Fibroblast of gingiva (primary cell): ENCODE results near the gene RIMBP2.
"Not testable (repeated sequence)": the region's sequence is repeated elsewhere in the genome, so short reads cannot be mapped to it uniquely, and the experiment has no call there.

Experiments used
- DNase-seq: peaks from one replicate; pipeline ENCODE4 v3.0.0-alpha.2; 2011; ENCODE audit warnings: low read depth

Gene RIMBP2

DNA sequence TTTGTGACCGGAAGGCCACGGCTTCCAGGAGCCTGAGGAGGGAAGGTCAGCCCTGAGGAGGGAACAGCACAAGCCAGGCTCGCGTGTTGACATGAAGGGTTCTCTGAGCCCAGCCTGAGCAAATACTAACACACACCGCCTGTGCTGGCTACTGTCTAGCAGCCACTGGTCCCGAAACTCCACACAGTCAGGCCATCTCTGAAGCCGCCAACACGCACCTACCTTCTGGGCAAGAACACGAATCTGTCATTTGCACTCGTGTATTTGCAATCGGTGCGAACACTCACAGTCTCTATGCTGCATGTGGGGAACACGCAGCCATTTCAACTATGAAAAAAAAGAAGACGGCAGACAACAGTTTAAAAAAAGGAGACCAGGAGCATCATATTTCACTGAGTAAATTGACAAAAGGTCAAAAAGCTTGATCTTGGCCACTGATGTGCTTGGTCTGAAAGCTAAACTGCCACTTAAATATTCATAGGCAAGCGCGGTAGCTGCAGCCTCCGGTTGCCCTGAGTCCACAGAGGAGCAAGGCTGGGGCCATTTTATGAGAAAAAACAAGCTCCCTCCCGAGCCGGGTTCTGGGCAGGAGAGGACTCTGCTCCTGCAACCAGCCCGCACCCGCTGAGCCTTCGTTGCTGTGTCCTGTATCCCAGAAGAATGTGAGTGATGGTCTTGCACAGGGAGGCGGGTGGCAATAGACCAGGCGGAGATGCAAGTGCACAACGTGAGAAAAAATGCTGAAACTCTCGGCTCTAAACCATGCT lies 57.8 kb downstream of the RIMBP2 start:
- DNase-seq = no peak

- DNase-seq = no peak
Measured at GRCh38 chr12:130656411-130656810, 59.7 kb downstream of the RIMBP2 start.

GRCh38 chr12:130655881-130656280 lies 60.2 kb downstream of the RIMBP2 start:
- no peak for DNase-seq

DNA sequence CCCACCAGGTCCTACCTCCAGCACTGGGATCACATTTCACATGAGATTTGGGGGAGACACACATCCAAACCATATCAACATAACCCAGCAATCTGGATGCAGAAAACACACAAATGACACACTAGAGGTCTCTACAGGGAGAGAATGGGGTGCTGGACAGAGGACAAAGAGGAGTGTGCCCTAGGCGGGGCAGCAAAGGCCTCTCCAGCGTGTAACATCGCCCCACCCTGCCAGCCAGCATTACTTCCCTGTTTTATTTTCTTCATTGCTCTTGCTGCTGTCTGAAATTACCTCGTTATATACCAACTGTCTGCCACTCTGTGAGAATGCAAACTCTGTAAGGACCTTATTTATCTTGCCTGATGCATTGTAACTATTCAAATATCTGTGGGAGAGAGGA lies 61.1 kb downstream of the RIMBP2 start:
- DNase-seq = no peak

- no peak for DNase-seq
Measured at GRCh38 chr12:130651188-130651959, 64.7 kb downstream of the RIMBP2 start.

- no peak for DNase-seq
Measured at GRCh38 chr12:130650131-130650530, 66.0 kb downstream of the RIMBP2 start.

DNA sequence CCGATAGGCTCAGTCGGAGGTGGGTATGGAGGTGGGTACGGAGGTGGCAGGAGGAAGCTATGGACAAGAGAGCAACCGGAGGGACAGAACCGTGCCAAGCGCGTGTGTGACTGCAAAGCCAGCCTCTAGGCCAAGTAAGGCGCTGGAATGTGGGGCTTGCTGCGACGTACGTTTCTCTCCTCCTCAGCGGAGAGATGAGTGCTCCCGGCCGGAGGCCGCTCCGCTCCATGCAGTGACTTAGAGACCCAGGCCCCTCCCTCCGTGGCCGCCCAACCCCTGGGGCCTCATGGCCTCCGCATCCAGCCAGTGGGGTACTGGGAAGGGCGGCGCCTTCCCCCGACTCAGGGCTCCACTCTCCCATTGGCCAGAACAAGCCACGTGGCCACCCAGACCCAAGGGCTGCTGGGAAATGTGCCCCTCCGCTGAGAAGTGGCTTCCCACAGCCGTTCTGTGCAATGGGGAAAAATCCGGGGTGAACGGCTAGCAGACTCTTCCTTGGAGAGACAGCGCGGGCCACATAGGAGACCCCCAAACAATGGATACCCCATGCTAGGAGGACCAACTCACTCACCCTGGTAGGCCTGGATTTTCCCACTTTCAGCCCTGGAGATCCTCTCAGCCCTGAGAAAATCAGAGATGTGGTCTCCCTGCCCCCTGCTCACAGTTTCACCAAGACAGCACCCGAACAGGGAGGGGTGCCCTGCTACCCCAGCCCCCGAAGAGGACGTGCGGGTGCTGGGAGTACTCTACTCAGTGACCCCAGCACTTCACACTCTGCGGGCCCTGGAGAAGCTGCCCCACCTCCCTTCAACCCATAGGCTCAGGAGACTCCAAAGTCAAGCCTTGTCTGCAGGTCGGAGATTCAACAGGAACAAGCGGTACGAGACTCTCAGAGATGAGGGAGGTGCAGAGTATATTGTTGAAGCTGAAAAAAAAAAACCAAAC lies 66.7 kb downstream of the RIMBP2 start:
- DNase-seq = no peak

GRCh38 chr12:130647814-130648213 lies 68.3 kb downstream of the RIMBP2 start:
- DNase-seq = no peak

DNA sequence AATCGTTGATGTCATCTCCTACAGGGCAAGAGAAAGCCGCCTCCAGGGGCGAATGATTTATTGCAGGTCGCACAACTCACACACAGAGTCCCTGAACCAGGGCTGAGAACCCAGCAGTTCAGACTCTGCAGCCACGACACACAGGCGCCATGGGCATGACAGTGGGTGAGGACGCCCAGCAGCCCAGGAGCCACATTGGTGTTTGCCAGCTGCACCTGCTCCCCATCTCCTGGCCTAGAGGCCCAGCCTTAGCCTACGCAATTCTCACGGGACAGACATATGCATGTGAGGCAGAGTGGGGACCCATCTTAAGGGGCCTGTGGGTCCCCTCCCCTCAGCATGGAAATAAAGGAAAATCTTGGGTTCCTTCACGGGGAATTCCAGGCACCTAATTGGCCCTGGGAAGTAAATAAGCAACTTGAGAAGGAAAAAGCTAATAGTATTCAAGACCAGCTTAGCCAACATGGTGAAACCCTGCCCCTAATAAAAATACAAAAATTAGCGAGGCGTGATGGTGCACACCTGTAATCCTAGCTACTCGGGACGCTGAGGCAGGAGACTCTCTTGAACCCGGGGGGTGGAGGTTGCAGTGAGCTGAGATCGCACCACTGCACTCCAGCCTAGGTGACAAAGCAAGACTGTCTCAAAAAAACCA lies 69.3 kb downstream of the RIMBP2 start:
- no peak for DNase-seq

DNA sequence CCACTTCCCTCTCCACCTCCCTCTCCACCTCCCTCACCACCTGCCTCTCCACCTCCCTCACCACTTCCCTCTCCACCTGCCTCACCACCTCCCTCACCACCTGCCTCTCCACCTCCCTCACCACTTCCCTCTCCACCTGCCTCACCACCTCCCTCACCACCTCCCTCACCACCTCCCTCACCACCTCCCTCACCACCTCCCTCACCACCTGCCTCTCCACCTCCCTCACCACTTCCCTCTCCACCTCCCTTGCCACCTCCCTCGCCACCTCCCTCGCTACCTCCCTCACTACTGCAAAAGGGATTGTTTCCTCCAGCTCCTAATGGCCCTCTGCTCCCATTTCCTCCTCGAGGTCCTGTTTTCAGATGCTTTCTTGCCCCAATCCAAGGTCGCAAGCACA lies 69.9 kb downstream of the RIMBP2 start:
- DNase-seq = not testable (repeated sequence)

DNA sequence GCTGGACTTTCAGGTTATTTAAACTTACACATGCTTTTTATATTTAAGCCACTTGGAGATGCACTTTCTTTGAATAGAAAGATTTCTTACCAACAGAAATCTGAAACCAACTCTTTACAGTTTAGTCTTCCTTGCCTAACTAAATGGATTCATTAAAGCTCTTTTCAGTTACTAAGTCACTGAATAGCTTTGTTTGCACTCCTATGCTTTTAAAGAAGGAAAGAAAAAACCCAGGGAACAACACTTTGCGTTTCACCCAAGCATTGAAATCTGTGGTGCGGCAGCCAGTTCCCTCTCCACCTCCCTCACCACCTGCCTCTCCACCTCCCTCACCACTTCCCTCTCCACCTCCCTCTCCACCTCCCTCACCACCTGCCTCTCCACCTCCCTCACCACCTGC lies 70.3 kb downstream of the RIMBP2 start:
- DNase-seq = no peak

DNA sequence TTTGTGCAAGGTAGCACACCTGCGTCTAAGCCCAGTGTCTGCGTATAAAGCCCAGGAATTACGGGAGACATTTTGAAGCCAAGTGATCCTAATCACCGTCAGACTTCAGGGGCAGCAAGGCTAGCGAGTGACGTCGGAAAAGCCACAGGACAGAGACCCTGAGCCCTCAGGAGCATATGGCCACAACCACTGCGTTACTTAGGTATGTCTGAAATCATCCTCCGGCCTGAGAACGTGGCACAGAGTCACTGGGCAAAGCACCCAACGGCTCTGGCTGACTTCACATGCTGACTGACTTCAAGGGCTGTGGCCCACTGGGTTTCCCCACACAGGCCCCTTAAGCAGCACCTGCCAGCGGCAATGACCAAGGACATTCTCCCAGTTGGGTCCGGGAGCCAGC lies 71.5 kb downstream of the RIMBP2 start:
- no peak for DNase-seq

- DNase-seq = no peak
Measured at GRCh38 chr12:130644146-130644545, 72.0 kb downstream of the RIMBP2 start.

DNA sequence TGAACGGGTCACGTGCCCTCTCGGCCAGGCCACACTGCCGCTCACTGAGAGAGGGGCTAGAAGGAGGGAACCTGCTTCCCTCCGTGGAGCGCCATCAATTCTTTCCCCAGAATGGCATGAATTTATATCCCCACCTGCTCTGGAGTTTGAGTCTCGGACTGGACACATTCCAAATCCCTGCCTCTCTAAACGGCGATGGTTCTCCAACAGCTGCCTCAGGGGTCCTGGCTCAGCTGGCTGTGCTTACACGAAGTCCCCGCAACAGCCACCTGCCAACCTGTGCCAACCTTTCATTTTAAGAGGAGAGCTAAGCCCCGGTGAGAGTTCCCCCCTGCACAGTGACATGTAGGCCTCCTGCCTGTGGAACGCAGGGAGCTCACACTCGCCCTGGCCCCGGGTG lies 73.2 kb downstream of the RIMBP2 start:
- DNase-seq = no peak

DNA sequence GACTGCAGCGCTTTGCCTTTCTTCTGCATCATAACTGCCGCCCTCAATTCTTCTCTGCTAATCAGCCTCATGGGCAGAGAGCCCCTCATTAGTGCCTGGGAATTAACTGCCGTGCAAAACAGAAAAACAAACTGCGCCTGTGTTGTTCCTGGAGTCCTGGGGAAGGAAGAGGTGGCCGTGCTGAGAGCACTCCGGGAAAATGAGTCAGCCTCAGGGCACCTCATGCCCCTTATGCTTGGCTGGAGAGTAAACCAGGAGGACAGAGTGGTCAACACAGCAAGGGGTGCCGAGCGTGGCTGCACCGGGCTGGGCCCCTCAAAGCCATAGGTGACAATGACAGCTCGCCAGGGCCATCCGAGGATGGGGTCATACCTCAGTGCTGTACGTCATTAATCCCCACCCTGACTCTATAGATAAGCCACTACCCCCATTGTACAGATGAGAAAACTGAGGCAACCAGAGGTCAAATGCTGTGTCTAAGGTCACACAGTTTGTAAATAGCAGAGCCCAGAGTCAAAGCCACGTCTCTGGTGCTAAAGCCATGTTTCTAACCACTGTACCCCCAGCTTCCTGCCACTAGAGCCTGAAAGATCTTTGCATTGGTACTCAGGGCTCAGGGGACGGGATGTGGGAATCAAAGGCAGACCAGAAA lies 74.4 kb downstream of the RIMBP2 start:
- no peak for DNase-seq

DNA sequence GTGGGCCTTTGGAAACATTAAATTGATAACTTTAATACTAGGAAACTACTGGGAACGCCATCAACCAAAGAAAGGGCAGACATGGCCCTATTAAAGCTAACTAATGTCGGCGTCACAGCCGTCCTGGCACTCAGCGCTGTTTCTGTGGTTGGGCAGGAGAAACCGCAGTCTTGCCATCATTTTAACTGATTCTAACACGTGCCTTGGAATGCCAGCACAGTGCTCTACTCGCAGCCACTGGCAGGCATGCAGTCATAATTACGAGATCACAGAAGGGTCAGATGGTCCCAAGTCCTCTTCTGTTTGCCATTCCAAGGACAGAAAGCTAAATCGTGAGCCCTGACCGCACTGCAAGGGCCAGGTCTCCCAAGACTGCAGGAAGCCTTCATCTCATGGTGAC lies 75.2 kb downstream of the RIMBP2 start:
- no peak for DNase-seq

- DNase-seq = no peak
Measured at GRCh38 chr12:130640496-130640895, 75.6 kb downstream of the RIMBP2 start.

DNA sequence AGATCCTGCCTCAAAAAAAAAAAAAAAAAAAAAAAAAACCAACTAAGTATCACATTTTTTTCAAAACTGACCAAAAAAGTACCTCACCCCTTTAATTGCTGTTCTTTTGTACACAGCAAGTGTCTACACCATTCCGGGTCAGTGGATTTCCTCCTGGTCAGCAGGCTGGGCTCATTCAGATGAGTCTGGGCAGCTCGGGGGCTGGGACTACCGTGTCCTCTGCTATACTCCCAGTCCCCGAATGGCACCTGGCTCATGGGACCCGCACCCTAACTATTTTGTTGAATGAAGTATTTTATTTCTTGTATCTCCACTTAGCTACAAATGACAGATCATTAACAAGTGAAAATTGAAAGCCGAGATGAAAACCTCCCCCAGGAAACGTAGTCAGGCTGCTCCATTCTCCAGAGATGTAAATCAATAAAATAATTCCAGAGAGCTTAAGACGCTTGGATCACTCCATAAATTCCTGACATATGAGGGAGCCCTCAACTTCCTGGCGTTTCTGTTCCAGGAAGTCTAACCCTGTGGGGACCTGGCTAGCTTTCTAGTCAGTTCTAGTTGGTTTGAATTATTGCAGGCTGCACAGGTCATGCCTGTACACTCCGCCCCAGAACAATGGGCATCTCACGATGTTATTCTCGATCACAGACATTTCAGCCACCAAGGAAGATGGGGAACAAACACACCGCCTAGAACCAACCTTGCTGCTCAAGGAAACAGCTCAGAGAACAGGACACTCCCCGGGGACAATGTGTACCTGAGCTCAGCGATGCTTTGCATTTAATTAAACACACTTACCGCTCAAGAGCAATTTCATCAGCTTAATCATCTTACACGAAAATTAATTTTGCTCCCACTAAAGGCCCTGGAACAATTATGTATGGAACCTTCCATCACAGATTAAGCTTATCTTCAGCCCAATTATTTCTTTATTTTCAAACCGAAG lies 76.3 kb downstream of the RIMBP2 start:
- no peak for DNase-seq

DNA sequence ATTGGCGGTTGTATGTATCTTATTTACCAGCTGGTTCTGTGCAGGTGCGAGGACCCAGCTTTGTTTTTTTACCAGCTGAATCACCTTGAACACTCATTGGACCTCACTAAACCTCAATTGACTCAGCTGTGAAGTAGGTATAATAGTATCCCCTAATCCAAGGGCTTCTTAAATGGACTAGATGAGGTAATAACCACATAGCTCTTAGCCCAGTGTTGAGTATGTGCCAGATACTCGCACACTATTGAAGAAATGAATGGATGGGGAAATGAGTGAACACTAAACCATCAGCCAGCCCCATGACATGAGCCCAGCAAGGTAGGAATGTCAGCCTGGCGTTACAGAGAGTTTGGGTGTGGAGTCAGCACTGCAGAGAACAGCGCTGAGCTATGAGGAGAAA lies 79.7 kb downstream of the RIMBP2 start:
- no peak for DNase-seq

GRCh38 chr12:130634866-130635265 lies 81.2 kb downstream of the RIMBP2 start:
- no peak for DNase-seq
